ENCODE measurements around the gene EAPP.

- TF ChIP-seq POLR2A (IDR thresholded peaks at IDR 0.05) (no peak), CTCF (IDR thresholded peaks at IDR 0.05) (no peak)
Observed at GRCh38 chr14:34582117-34582680, 42.7 kb upstream of the EAPP start.
